ENCODE measurements around the gene DNM3. TPM values are rescaled to one million over a fixed set of nuclear protein-coding genes. Genes with fewer than 3 reads are reported as not detected.

Gene DNM3
- total and polyA plus RNA-seq, 2 of the 8 experiments (the other 6 are each of a cell fraction or from before 2014, with no cell fraction given): 2.0 to 8.5 TPM

- H4K20me1 ChIP-seq (replicated peaks in 1 of 2; ENCODE audit: control insufficient read depth in 1 of 2, insufficient read depth in 2 of 2, low read length in 2 of 2): no peaks in the 10 kb centered on the region
- H3K79me1 ChIP-seq (ENCODE audit: low read depth, low read length): no peaks in the 10 kb centered on the region
- H4K5ac ChIP-seq (ENCODE audit: insufficient read length, low read depth, low read length): no peak overlapping the region
- no peak overlapping the region for H2BK120ac ChIP-seq (replicated peaks; ENCODE audit: low read depth, low read length)
- H2BK15ac ChIP-seq (ENCODE audit: low read length): no peak overlapping the region
- H4K91ac ChIP-seq (replicated peaks; ENCODE audit: insufficient read length, low read length): no peak overlapping the region
- H2BK20ac ChIP-seq (ENCODE audit: low read length): no peak overlapping the region
- ChIA-PET CTCF (ENCODE audit: partially characterized antibody) (interaction anchor here (1.6 kb wide), 1 partner anchor 12 kb away, joined by 4 read pairs; no protein-coding TSS in a partner anchor), POLR2A (ENCODE audit: partially characterized antibody) (no interaction called here)
- no peak overlapping the region for H4K8ac ChIP-seq (ENCODE audit: extremely low read depth, insufficient read depth, low read length)
- no peaks in the 10 kb centered on the region for H3K79me2 ChIP-seq (ENCODE audit: control insufficient read depth in 1 of 2, insufficient read depth in 2 of 2, low read length in 2 of 2)
- no peak overlapping the region for H2BK12ac ChIP-seq (ENCODE audit: low read depth, low read length)
- H2AK5ac ChIP-seq (ENCODE audit: low read depth, low read length): no peak overlapping the region
- H3K23ac ChIP-seq (ENCODE audit: insufficient read length): no peak overlapping the region
- H2BK5ac ChIP-seq (ENCODE audit: low read depth, low read length): no peak overlapping the region
- H3K14ac ChIP-seq (ENCODE audit: insufficient read length): no peak overlapping the region
- H3K9ac ChIP-seq (replicated peaks in 1 of 4; ENCODE audit: extremely low read depth in 1 of 4, low read depth in 3 of 4, low read length in 3 of 4): no peak overlapping the region
- H3K23me2 ChIP-seq (ENCODE audit: low read depth, low read length): no peaks in the 10 kb centered on the region
- no peak overlapping the region for H3K4me2 ChIP-seq (ENCODE audit: insufficient read depth in 1 of 2, low read depth in 2 of 2, low read length in 2 of 2)
- H3K4me3 ChIP-seq (ENCODE audit: extremely low read depth in 1 of 4, insufficient read depth in 2 of 4, low read depth in 3 of 4, low read length in 4 of 4): no peak overlapping the region
- no peaks in the 10 kb centered on the region for H3K9me3 ChIP-seq (ENCODE audit: insufficient read depth in 2 of 2, low read depth in 1 of 2, low read length in 1 of 2)
- H3K56ac ChIP-seq (replicated peaks; ENCODE audit: insufficient read length, low read depth, low read length): no peak overlapping the region
- no peak overlapping the region for H2AFZ ChIP-seq (ENCODE audit: low read length)
- 83% methylated on average over 1 of the region's 1 CpG; no CpG with 5 or more reads in 1 of the 2 experiments for WGBS, 2 experiments (ENCODE audit: extremely low coverage in 1 of 2, insufficient coverage in 1 of 2, insufficient read length in 1 of 2, insufficient replicate concordance in 2 of 2, low coverage in 1 of 2, low lambda C conversion rate in 2 of 2, missing lambda C conversion rate in 1 of 2)
- 0 out of 7 replicates have a peak, but pooled peaks cover 0 to 3% (median 0%) of the 10 kb centered on the region in 4 experiments for H3K4me1 ChIP-seq (replicated peaks in 1 of 4; ENCODE audit: control insufficient read depth in 3 of 4, insufficient read depth in 4 of 4, low read length in 3 of 4)
- no peaks in the 10 kb centered on the region for H3K36me3 ChIP-seq (ENCODE audit: control insufficient read depth in 2 of 4, insufficient read depth in 4 of 4, low read length in 3 of 4)
- DNase-seq (ENCODE audit: low read depth in 1 of 2, low spot score in 2 of 2) (no peak), FAIRE-seq (no peak)
- no peak overlapping the region for H3K27ac ChIP-seq (ENCODE audit: low read depth, low read length)
- no peak overlapping the region for H3K4ac ChIP-seq (replicated peaks; ENCODE audit: insufficient read length, low read depth, low read length)
- H3K18ac ChIP-seq (ENCODE audit: extremely low read depth, low read length): no peak overlapping the region
- no peaks in the 10 kb centered on the region for H3K27me3 ChIP-seq (replicated peaks in 1 of 4; ENCODE audit: control insufficient read depth in 3 of 4, extremely low read depth in 1 of 4, insufficient read depth in 3 of 4, low read length in 3 of 4)
- TF ChIP-seq TBP (IDR thresholded peaks at IDR 0.05; ENCODE audit: low read depth, low read length) (no peak), CHD2 (IDR thresholded peaks at IDR 0.05; ENCODE audit: low read length) (no peak), CEBPB (IDR thresholded peaks at IDR 0.05; ENCODE audit: low read depth, low read length) (no peak), FOSL1 (IDR thresholded peaks at IDR 0.05; ENCODE audit: insufficient read depth, low read depth, low read length) (no peak)
Observed at GRCh38 chr1:172139196-172139595, 297.9 kb downstream of the DNM3 start.

Measured in H1 (cell line).